Ishikawa (cell line): ENCODE measurements around the gene TMEM164.

Experiments used
- CEBPB ChIP-seq: IDR thresholded peaks from 2 replicates; pipeline ENCODE4 v1.6.1; 2012
- CREB1 ChIP-seq: IDR thresholded peaks from 2 replicates; pipeline ENCODE4 v1.6.1; 2012; ENCODE audit warnings: low read depth
- EP300 ChIP-seq: IDR thresholded peaks from 2 replicates; pipeline ENCODE4 v1.6.1; 2012; ENCODE audit warnings: borderline replicate concordance
- FOXM1 ChIP-seq: IDR thresholded peaks from 2 replicates; pipeline ENCODE4 v1.6.1; 2012; ENCODE audit warnings: low read depth, borderline replicate concordance
- NFIC ChIP-seq: IDR thresholded peaks from 2 replicates; pipeline ENCODE4 v1.6.1; 2012
- RAD21 ChIP-seq: IDR thresholded peaks from 2 replicates; pipeline ENCODE4 v1.6.1; 2012; ENCODE audit warnings: low read depth
- TAF1 ChIP-seq: IDR thresholded peaks from 2 replicates; pipeline ENCODE4 v1.6.1; 2012; ENCODE audit warnings: low read depth, mild to moderate bottlenecking
- TCF12 ChIP-seq: IDR thresholded peaks from 2 replicates; pipeline ENCODE4 v1.6.1; 2012; ENCODE audit warnings: low read depth
- YY1 ChIP-seq: IDR thresholded peaks from 2 replicates; pipeline ENCODE4 v1.6.1; 2012; ENCODE audit warnings: low read depth
- ZBTB7A ChIP-seq: IDR thresholded peaks from 2 replicates; pipeline ENCODE4 v1.6.1; 2012; ENCODE audit warnings: low read depth
- TF ChIP-seq, protein P1 (sequence below): IDR thresholded peaks from 2 replicates; pipeline ENCODE4 v1.6.1; 2012
- TF ChIP-seq, protein P2 (sequence below): IDR thresholded peaks from 2 replicates; pipeline ENCODE4 v1.6.1; 2012; ENCODE audit warnings: low read depth, mild to moderate bottlenecking
- TF ChIP-seq, protein P3 (sequence below): IDR thresholded peaks from 2 replicates; pipeline ENCODE4 v1.6.1; 2012

DNA sequence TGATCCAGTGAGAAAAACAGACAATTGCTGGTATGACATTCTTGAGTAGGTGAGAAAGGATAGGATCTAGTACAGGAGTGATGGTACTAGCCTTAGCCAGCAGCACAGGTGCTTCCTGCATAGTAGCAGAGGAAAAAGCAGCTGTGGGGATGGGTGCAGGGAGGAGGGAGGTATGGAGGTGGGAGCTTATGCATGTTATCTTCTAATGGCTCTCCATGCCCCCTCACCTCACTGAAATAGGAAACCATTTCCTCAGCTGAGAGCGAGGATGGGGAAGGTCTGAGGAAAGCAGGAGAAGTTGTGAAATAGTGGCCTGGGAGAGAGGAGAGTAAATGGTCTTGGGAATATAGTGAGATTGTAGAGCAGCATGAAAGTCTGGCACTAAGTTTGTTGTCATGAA lies 136.3 kb downstream of the TMEM164 start:
- TF ChIP-seq NFIC (no peak), CEBPB (no peak), TAF1 (no peak), ZBTB7A (no peak), RAD21 (no peak), TCF12 (no peak), FOXM1 (no peak), EP300 (no peak), CREB1 (no peak), YY1 (no peak)
- TF ChIP-seq, protein P1, sequence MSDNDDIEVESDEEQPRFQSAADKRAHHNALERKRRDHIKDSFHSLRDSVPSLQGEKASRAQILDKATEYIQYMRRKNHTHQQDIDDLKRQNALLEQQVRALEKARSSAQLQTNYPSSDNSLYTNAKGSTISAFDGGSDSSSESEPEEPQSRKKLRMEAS = no peak
- TF ChIP-seq, protein P2, sequence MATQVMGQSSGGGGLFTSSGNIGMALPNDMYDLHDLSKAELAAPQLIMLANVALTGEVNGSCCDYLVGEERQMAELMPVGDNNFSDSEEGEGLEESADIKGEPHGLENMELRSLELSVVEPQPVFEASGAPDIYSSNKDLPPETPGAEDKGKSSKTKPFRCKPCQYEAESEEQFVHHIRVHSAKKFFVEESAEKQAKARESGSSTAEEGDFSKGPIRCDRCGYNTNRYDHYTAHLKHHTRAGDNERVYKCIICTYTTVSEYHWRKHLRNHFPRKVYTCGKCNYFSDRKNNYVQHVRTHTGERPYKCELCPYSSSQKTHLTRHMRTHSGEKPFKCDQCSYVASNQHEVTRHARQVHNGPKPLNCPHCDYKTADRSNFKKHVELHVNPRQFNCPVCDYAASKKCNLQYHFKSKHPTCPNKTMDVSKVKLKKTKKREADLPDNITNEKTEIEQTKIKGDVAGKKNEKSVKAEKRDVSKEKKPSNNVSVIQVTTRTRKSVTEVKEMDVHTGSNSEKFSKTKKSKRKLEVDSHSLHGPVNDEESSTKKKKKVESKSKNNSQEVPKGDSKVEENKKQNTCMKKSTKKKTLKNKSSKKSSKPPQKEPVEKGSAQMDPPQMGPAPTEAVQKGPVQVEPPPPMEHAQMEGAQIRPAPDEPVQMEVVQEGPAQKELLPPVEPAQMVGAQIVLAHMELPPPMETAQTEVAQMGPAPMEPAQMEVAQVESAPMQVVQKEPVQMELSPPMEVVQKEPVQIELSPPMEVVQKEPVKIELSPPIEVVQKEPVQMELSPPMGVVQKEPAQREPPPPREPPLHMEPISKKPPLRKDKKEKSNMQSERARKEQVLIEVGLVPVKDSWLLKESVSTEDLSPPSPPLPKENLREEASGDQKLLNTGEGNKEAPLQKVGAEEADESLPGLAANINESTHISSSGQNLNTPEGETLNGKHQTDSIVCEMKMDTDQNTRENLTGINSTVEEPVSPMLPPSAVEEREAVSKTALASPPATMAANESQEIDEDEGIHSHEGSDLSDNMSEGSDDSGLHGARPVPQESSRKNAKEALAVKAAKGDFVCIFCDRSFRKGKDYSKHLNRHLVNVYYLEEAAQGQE = no peak
- TF ChIP-seq, protein P3, sequence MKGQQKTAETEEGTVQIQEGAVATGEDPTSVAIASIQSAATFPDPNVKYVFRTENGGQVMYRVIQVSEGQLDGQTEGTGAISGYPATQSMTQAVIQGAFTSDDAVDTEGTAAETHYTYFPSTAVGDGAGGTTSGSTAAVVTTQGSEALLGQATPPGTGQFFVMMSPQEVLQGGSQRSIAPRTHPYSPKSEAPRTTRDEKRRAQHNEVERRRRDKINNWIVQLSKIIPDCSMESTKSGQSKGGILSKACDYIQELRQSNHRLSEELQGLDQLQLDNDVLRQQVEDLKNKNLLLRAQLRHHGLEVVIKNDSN = no peak
